K562 (cell line): Measurements from ENCODE around the gene SSBP2. TPM values are rescaled to one million over a fixed set of nuclear protein-coding genes. Genes with fewer than 3 reads are reported as not detected.

Experiments
- ATAC-seq: fragments of 200-7000 bp; cut with Tn5 transposase; 3 replicates; pipeline ENCODE4 v1.9.1; 2020; ENCODE audit warnings: moderate library complexity
- BruUV-seq: library from RNA; stranded (reverse); fragments of 400-500 nt; replicated peaks from 2 replicates; lab custom pipeline; 2021; lab: Mats Ljungman, UMichigan
- CTCF ChIA-PET: fragments of 300-600 bp; formaldehyde crosslinking; extraction: SDS; loops from one replicate; lab custom pipeline; 2021; ENCODE audit warnings: low intra/inter-chr PET ratio; lab: Yijun Ruan, JAX
- POLR2A ChIA-PET: fragments of 300-600, 350-650 bp; sonication (Branson Sonifier 250); formaldehyde crosslinking; extraction: SDS; loops from one replicate; lab custom pipeline; 2021; ENCODE audit warnings: antibody characterized with exemption, inconsistent platforms; lab: Yijun Ruan, JAX
- DNase-seq, 4 experiments: peaks; one replicate each; pipeline versions ENCODE4 v3.0.0 to v3.0.0-alpha.2; 2011 to 2018; ENCODE audit warnings: low spot score in 3 of 4, mixed read lengths in 3 of 4; ENCODE audit errors: extremely low read depth in 1 of 4
- FAIRE-seq: peaks from 2 replicates; lab custom pipeline; 2011; peaks lifted over from hg19 to GRCh38; lab: Jason Lieb, UNC
- H2AFZ ChIP-seq: 2 replicates; pipeline ENCODE4 v1.6.0; 2011; ENCODE audit warnings: low read depth, low read length, control low read depth, inconsistent platforms
- H3K27ac ChIP-seq: fragments of 200-600 bp; 3 replicates; pipeline ENCODE4 v1.8.0; 2011; ENCODE audit warnings: low read depth, mild to moderate bottlenecking, control low read depth, inconsistent platforms, low read length, moderate library complexity, mixed read lengths; ENCODE audit errors: extremely low read depth
- H3K27me3 ChIP-seq, 2 experiments: fragments of 300-600 bp in 1 of 2; 2 replicates in 1 of 2; 3 replicates in 1 of 2; pipeline versions ENCODE4 v1.6.0 to v1.8.0; 2011; ENCODE audit warnings: inconsistent platforms in 2 of 2, low read length in 2 of 2, mild to moderate bottlenecking in 1 of 2, mixed read lengths in 1 of 2, moderate library complexity in 1 of 2; ENCODE audit not compliant: control insufficient read depth in 2 of 2, insufficient read depth in 2 of 2
- H3K36me3 ChIP-seq: fragments of 300-600 bp; 3 replicates; pipeline ENCODE4 v1.8.0; 2011; ENCODE audit warnings: mild to moderate bottlenecking, low read length, inconsistent platforms; ENCODE audit not compliant: control insufficient read depth, insufficient read depth
- H3K4me1 ChIP-seq, 2 experiments: fragments of 200-600 bp in 1 of 2; replicated peaks in 1 of 2; 2 replicates in 1 of 2; 3 replicates in 1 of 2; pipeline versions ENCODE4 v1.5.1 to v1.8.0; 2011; ENCODE audit warnings: inconsistent platforms in 2 of 2, low read length in 2 of 2, mild to moderate bottlenecking in 1 of 2, mixed read lengths in 1 of 2, moderate library complexity in 1 of 2; ENCODE audit not compliant: control insufficient read depth in 2 of 2, insufficient read depth in 2 of 2
- H3K4me2 ChIP-seq: 2 replicates; pipeline ENCODE4 v1.6.1; 2011; ENCODE audit warnings: low read length, control low read depth, inconsistent platforms, mixed read lengths; ENCODE audit not compliant: insufficient read depth
- H3K4me3 ChIP-seq: fragments of 200-600 bp; sonication (generic), shearing (Covaris generic); 2 replicates; pipeline ENCODE4 v1.5.1; 2016; ENCODE audit warnings: control low read depth, inconsistent platforms
- H3K79me2 ChIP-seq: fragments of 200-600 bp; 3 replicates; pipeline ENCODE4 v1.8.0; 2011; ENCODE audit warnings: low read length, inconsistent platforms; ENCODE audit not compliant: control insufficient read depth, insufficient read depth
- H3K9ac ChIP-seq, 2 experiments: 2 replicates each; pipeline versions ENCODE4 v1.6.0 to v1.6.1; 2011; ENCODE audit warnings: low read depth in 2 of 2, low read length in 2 of 2, control low read depth in 1 of 2, inconsistent platforms in 1 of 2, mild to moderate bottlenecking in 1 of 2, mixed read lengths in 1 of 2; ENCODE audit not compliant: insufficient read depth in 1 of 2
- H3K9me1 ChIP-seq: one replicate; pipeline ENCODE4 v1.6.0; 2011; ENCODE audit warnings: inconsistent platforms, mild to moderate bottlenecking, low read length, moderate library complexity; ENCODE audit not compliant: control insufficient read depth, insufficient read depth
- H3K9me3 ChIP-seq: replicated peaks from 2 replicates; pipeline ENCODE4 v1.5.1; 2011; ENCODE audit warnings: low read depth, low read length, inconsistent platforms; ENCODE audit not compliant: control insufficient read depth, insufficient read depth
- H4K20me1 ChIP-seq: replicated peaks from 2 replicates; pipeline ENCODE4 v1.6.1; 2011; ENCODE audit warnings: low read length, inconsistent platforms, mixed read lengths; ENCODE audit not compliant: control insufficient read depth, insufficient read depth
- ADNP ChIP-seq: fragments of 200-800 bp; sonication (Bioruptor generic); IDR thresholded peaks from 2 replicates; pipeline ENCODE4 v1.6.1; 2016; ENCODE audit warnings: missing genetic modification characterization, missing compliant biosample characterization
- BMI1 ChIP-seq: fragments of 150-350 bp; IDR thresholded peaks from 2 replicates; pipeline ENCODE4 v1.6.1; 2014; ENCODE audit warnings: low read length
- C11orf30 ChIP-seq: fragments of 450-650 bp; IDR thresholded peaks from 2 replicates; pipeline ENCODE4 v1.6.1; 2016; ENCODE audit warnings: low read depth, mild to moderate bottlenecking
- CBX2 ChIP-seq: fragments of 200-600 bp; sonication (generic); IDR thresholded peaks from one replicate; pipeline ENCODE4 v1.6.1; 2012; ENCODE audit warnings: mild to moderate bottlenecking, low read length, inconsistent platforms; ENCODE audit not compliant: insufficient read depth, poor library complexity, severe bottlenecking
- CGGBP1 ChIP-seq: fragments of 250-450 bp; sonication (Bioruptor Pico); IDR thresholded peaks from 2 replicates; pipeline ENCODE4 v1.9.0; 2021; ENCODE audit warnings: mild to moderate bottlenecking
- CREB1 ChIP-seq, 2 experiments: sonication (generic) in 1 of 2; formaldehyde crosslinking in 1 of 2; IDR thresholded peaks; 2 replicates each; pipeline versions ENCODE4 v1.6.1 to v1.8.0; 2012 to 2022; ENCODE audit warnings: inconsistent platforms in 1 of 2, mild to moderate bottlenecking in 1 of 2, missing genetic modification reagents in 1 of 2, moderate library complexity in 1 of 2
- MEF2A ChIP-seq: IDR thresholded peaks from 2 replicates; pipeline ENCODE4 v1.6.1; 2011; ENCODE audit warnings: low read depth, mild to moderate bottlenecking, low read length, moderate library complexity; ENCODE audit not compliant: control insufficient read depth
- PKNOX1 ChIP-seq: fragments of 450-650 bp; IDR thresholded peaks from 2 replicates; pipeline ENCODE4 v1.6.1; 2016
- SMAD4 ChIP-seq: fragments of 250-450 bp; sonication (Bioruptor Pico); conservative IDR thresholded peaks from 2 replicates; pipeline ENCODE4 v1.8.0; 2021; ENCODE audit warnings: inconsistent platforms, mild to moderate bottlenecking, moderate library complexity
- SP1 ChIP-seq: sonication (generic); formaldehyde crosslinking; IDR thresholded peaks from 2 replicates; pipeline ENCODE4 v1.8.1; 2022; ENCODE audit warnings: mild to moderate bottlenecking, missing genetic modification reagents
- TOE1 ChIP-seq, 2 experiments: fragments of 450-650 bp in 1 of 2; sonication (generic) in 1 of 2; formaldehyde crosslinking in 1 of 2; IDR thresholded peaks; 2 replicates each; pipeline versions ENCODE4 v1.7.1 to v1.8.0; 2016 to 2022; ENCODE audit warnings: borderline replicate concordance in 2 of 2, mild to moderate bottlenecking in 2 of 2, antibody characterized with exemption in 1 of 2, inconsistent platforms in 1 of 2, low read depth in 1 of 2, missing genetic modification reagents in 1 of 2, moderate library complexity in 1 of 2
- ZBTB34 ChIP-seq: fragments of 250-450 bp; sonication (Bioruptor Pico); IDR thresholded peaks from 2 replicates; pipeline ENCODE4 v1.8.0; 2021; ENCODE audit warnings: mild to moderate bottlenecking, moderate library complexity
- ZBTB8A ChIP-seq: fragments of 450-650 bp; IDR thresholded peaks from 2 replicates; pipeline ENCODE4 v1.6.1; 2018; ENCODE audit warnings: mild to moderate bottlenecking, moderate library complexity; ENCODE audit not compliant: partially characterized antibody
- ZNF282 ChIP-seq: sonication (generic); formaldehyde crosslinking; IDR thresholded peaks from 2 replicates; pipeline ENCODE4 v1.8.1; 2023; ENCODE audit warnings: missing genetic modification reagents
- WGBS: fragments of 100-300 bp; shearing (Covaris generic); methylation state at CpG from one replicate; pipeline ENCODE4 v1.1.6; 2016; ENCODE audit warnings: low coverage, mixed read lengths; ENCODE audit not compliant: insufficient coverage; ENCODE audit errors: missing lambda C conversion rate; 5-methylcytosine and 5-hydroxymethylcytosine counted together
- in situ Hi-C: fragments of 300-500 bp; cut with MboI; formaldehyde crosslinking; loops from 4 replicates; pipeline ENCODE4 v1.15.0; 2018; ENCODE audit warnings: inconsistent platforms, mixed read lengths
- intact Hi-C: fragments of 100-400 bp; cut with micrococcal nuclease; formaldehyde crosslinking; loops from 2 replicates; pipeline ENCODE4 v1.14.2; 2022
- polyA plus RNA-seq, 8 experiments: library from polyadenylated mRNA; depleted of rRNA in 4 of 8; stranded (reverse) in 5 of 8; unstranded in 3 of 8; fragments of >200 nt; fragmentation: Nextera tagmentation in 2 of 8; fragmentation: Illumina TruSeq in 1 of 8; extraction: Ambion mirVana in 2 of 8; extraction: Trizol in 1 of 8; gene quantifications; 2 replicates each; pipeline versions ENCODE4 v1.2.1 to v1.2.3, GENCODE V29; 2011 to 2014; ENCODE audit warnings: inconsistent platforms in 1 of 8, missing spikeins in 1 of 8
- total RNA-seq, 7 experiments: library from RNA; depleted of rRNA in 6 of 7; stranded (reverse); fragments of >200 nt in 6 of 7; fragmentation: Illumina TruSeq in 2 of 7; extraction: Trizol in 2 of 7; gene quantifications; 2 replicates each; pipeline versions ENCODE4 v1.2.1 to v1.2.3, GENCODE V29; 2011 to 2021; ENCODE audit warnings: low replicate concordance in 1 of 7

The SSBP2 gene
- total and polyA plus RNA-seq, 9 of the 15 experiments (the other 6 are each of a cell fraction or from before 2014, with no cell fraction given): 22.3 to 133 (median 42.1) TPM

- TF ChIP-seq TOE1 (IDR thresholded peaks at IDR 0.05; ENCODE audit: borderline replicate concordance) (no peak), TOE1 (CRISPR knock-in tag; IDR thresholded peaks at IDR 0.05; ENCODE audit: borderline replicate concordance, low read depth) (no peak), MEF2A (no peak), ZNF282 (no peak), CGGBP1 (no peak), C11orf30 (peak; percentile 75)
Observed at GRCh38 chr5:81370912-81371311, 380.0 kb downstream of the SSBP2 start (continued).

GRCh38 chr5:81365541-81365940 is 385.4 kb downstream of the SSBP2 start:
- Histone ChIP-seq H4K20me1 (no peaks in the 10 kb centered on the region), H3K4me2 (no peak overlapping the region), H3K79me2 (no peaks in the 10 kb centered on the region), H3K27me3 (peaks cover 13 to 23% of the 10 kb centered on the region in 2 experiments), H3K36me3 (no peaks in the 10 kb centered on the region), H3K9ac (no peak overlapping the region), H3K9me1 (no peaks in the 10 kb centered on the region), H3K4me1 (no peaks in the 10 kb centered on the region), H3K4me3 (no peak overlapping the region), H3K27ac (no peak overlapping the region), H2AFZ (no peak overlapping the region), H3K9me3 (no peaks in the 10 kb centered on the region)
- DNase-seq (no peak), FAIRE-seq (peak; percentile 51), ATAC-seq (no peak)
- TF ChIP-seq CBX2: peak; percentile 53
- TF ChIP-seq SMAD4 (CRISPR knock-in tag): no peak
- TF ChIP-seq BMI1: peak; percentile 55; the same call in 1 of the 2 replicates
- TF ChIP-seq PKNOX1: no peak
- TF ChIP-seq CREB1 (IDR thresholded peaks at IDR 0.05): no peak
- no peak for TF ChIP-seq CREB1 (CRISPR knock-in tag; IDR thresholded peaks at IDR 0.05)
- no peak for TF ChIP-seq ZBTB8A
- no peak for TF ChIP-seq ADNP
- TF ChIP-seq SP1: no peak
- no peak for TF ChIP-seq ZBTB34
- POLR2A ChIA-PET: interaction anchor here (0.7 kb wide), 1 partner anchor 10 kb away, joined by 3 read pairs; no protein-coding TSS in a partner anchor
- CTCF ChIA-PET: no interaction called here
- BruUV-seq: no TSS peak
- 2% methylated on average over 5 of the region's 5 CpGs for WGBS
- intact Hi-C loops: no loop called here
- in situ Hi-C loops: no loop called here
